HG03565 (cell line): ENCODE results near the gene VPS26B.

Source experiments
- ATAC-seq: cut with Tn5 transposase; IDR thresholded peaks from one replicate; pipeline ENCODE4 v1.9.1; 2021; ENCODE audit warnings: mild to moderate bottlenecking, moderate library complexity; ENCODE audit not compliant: unreplicated experiment

Gene VPS26B

GRCh38 chr11:134257101-134257500, 32.6 kb downstream of the VPS26B start:
- ATAC-seq = no peak

GRCh38 chr11:134258577-134258976, 34.1 kb downstream of the VPS26B start:
- ATAC-seq = no peak

- no peak for ATAC-seq
These were observed 36.0 kb downstream of the VPS26B start for GRCh38 chr11:134260503-134260902.

GRCh38 chr11:134260983-134261382, 36.5 kb downstream of the VPS26B start:
- ATAC-seq = no peak

GRCh38 chr11:134261626-134262488, 37.4 kb downstream of the VPS26B start:
- ATAC-seq = no peak

GRCh38 chr11:134264966-134265764, 40.7 kb downstream of the VPS26B start:
- ATAC-seq = no peak

- ATAC-seq = no peak
These were observed 42.0 kb downstream of the VPS26B start for GRCh38 chr11:134266440-134266839.

GRCh38 chr11:134266841-134267251, 42.4 kb downstream of the VPS26B start:
- ATAC-seq = no peak

GRCh38 chr11:134267461-134267860, 43.0 kb downstream of the VPS26B start:
- no peak for ATAC-seq

GRCh38 chr11:134267966-134268365, 43.5 kb downstream of the VPS26B start:
- ATAC-seq = no peak

GRCh38 chr11:134270250-134270714, 45.8 kb downstream of the VPS26B start:
- ATAC-seq = no peak

- ATAC-seq = no peak
These were observed 47.5 kb downstream of the VPS26B start for GRCh38 chr11:134271978-134272377.

GRCh38 chr11:134272381-134273316, 48.2 kb downstream of the VPS26B start:
- ATAC-seq = no peak

GRCh38 chr11:134273317-134273712, 48.8 kb downstream of the VPS26B start:
- no peak for ATAC-seq

- no peak for ATAC-seq
These were observed 50.7 kb downstream of the VPS26B start for GRCh38 chr11:134275188-134275533.

GRCh38 chr11:134275534-134276395, 51.3 kb downstream of the VPS26B start, which contains the start of gene GLB1L3:
GLB1L3 (plus strand) TSS chr11:134276379; CDS start chr11:134276741, 362 bp downstream.
- ATAC-seq = no peak

- no peak for ATAC-seq
These were observed 52.1 kb downstream of the VPS26B start for GRCh38 chr11:134276396-134277182.

- no peak for ATAC-seq
These were observed 52.9 kb downstream of the VPS26B start for GRCh38 chr11:134277183-134278001.
